Adrenal gland (tissue), 5 donors: Measurements from ENCODE around the gene ERO1A.

Experiments
- POLR2A ChIP-seq, 2 donors: fragments of 450-650 bp; IDR thresholded peaks; one replicate each; pipeline ENCODE4 v1.6.1; 2017; ENCODE audit warnings: antibody characterized with exemption in 2 of 2, mild to moderate bottlenecking in 2 of 2, moderate library complexity in 1 of 2
- TF ChIP-seq, protein P1 (sequence below), 6 experiments: fragments of 450-650 bp in 4 of 6; fragments of 200-600 bp in 2 of 6; sonication (generic) in 1 of 6; IDR thresholded peaks; 1 replicate in 5 of 6; 2 replicates in 1 of 6; pipeline versions ENCODE4 v1.5.1 to v1.8.0; 2016 to 2021; ENCODE audit warnings: antibody characterized with exemption in 6 of 6, mild to moderate bottlenecking in 2 of 6, moderate library complexity in 1 of 6
- donor health status: DM: no; HTN: no; CAD: no.

DNA sequence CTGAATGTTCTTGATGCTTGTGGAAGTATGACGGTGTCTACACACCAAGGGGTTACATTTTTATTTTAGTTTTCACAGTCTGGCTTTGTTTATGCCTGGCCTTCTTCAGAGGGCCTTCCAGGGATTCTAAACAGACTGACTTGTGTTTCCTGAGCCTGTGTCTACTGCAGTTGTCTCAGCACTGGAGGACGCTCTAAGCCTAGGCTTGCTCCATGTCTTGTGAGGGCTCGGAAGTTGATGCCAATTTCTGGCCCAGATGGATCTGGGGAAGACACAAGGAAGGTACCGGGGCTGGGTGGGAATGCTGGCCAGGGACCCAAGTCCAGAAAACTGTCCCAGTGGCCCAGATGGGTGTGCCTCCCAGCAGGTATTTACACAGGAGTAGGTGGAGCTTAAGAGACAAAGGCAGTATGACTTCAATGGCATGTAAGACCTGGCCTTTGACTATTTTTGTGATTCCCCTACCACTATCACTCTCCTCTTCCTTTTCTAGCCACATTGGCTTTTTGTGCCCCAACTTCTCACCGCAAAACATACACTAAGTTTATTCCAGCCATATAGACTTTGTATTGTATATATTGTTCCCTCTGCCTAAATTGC lies 85.8 kb downstream of the ERO1A start:
- TF ChIP-seq, protein P1, sequence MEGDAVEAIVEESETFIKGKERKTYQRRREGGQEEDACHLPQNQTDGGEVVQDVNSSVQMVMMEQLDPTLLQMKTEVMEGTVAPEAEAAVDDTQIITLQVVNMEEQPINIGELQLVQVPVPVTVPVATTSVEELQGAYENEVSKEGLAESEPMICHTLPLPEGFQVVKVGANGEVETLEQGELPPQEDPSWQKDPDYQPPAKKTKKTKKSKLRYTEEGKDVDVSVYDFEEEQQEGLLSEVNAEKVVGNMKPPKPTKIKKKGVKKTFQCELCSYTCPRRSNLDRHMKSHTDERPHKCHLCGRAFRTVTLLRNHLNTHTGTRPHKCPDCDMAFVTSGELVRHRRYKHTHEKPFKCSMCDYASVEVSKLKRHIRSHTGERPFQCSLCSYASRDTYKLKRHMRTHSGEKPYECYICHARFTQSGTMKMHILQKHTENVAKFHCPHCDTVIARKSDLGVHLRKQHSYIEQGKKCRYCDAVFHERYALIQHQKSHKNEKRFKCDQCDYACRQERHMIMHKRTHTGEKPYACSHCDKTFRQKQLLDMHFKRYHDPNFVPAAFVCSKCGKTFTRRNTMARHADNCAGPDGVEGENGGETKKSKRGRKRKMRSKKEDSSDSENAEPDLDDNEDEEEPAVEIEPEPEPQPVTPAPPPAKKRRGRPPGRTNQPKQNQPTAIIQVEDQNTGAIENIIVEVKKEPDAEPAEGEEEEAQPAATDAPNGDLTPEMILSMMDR (IDR thresholded peaks at IDR 0.05) = no peak
- TF ChIP-seq POLR2A (IDR thresholded peaks at IDR 0.05) = no peak
